ENCODE results near the gene C9orf78. TPM values are rescaled to one million over a fixed set of nuclear protein-coding genes. Genes with fewer than 3 reads are reported as not detected.

Gene C9orf78
- polyA plus RNA-seq, 1 donor (not counting 4 experiments of a cell fraction or from before 2014, with no cell fraction given), result 66.5 TPM

DNA sequence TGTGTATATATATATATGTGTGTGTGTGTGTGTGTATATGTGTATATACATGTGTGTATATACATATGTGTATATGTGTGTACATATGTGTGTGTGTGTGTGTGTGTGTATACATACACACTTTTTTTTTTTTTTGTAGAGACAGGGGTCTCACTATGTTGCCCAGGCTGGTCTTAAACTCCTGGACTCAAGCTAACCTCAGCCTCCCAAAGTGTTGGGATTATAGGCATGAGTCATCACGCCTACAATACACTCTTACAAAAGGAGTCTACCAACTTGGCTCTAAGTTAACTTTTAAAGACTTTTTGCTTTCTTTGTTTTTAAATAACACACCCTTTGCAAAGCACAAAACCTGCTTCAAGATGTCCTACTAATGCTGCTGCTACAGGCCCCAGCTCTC lies 2.1 kb downstream of the C9orf78 start:
- Histone ChIP-seq H3K27me3 (ENCODE audit: control insufficient read depth, extremely low read depth, insufficient read depth, low read length) (no peaks in the 10 kb centered on the region), H3K4me2 (ENCODE audit: control insufficient read depth, extremely low read depth, insufficient read depth, low read depth, low read length) (no peak overlapping the region), H3K4me1 (ENCODE audit: control insufficient read depth, extremely low read depth, insufficient read depth, low read length) (peaks cover 15% of the 10 kb centered on the region), H3K9ac (ENCODE audit: control insufficient read depth, extremely low read depth, insufficient read depth, low read length) (no peak overlapping the region), H3K9me3 (ENCODE audit: control insufficient read depth, low read depth, low read length) (no peaks in the 10 kb centered on the region), H2AFZ (ENCODE audit: control insufficient read depth, low read length) (no peak overlapping the region), H3K27ac (ENCODE audit: control insufficient read depth, insufficient read depth, low read length) (no peak overlapping the region), H3K9me1 (ENCODE audit: control insufficient read depth, extremely low read depth, insufficient read depth, low read length) (no peaks in the 10 kb centered on the region), H3K79me2 (ENCODE audit: control insufficient read depth, insufficient read depth, low read length) (peaks cover 18% of the 10 kb centered on the region), H3K36me3 (ENCODE audit: control insufficient read depth in 2 of 2, extremely low read depth in 1 of 2, insufficient read depth in 2 of 2, low read length in 2 of 2) (peaks cover 11 to 15% of the 10 kb centered on the region in 2 experiments), H4K20me1 (ENCODE audit: control insufficient read depth, extremely low read depth, insufficient read depth, low read length) (no peaks in the 10 kb centered on the region), H3K4me3 (ENCODE audit: control insufficient read depth in 2 of 3, extremely low read depth in 1 of 3, insufficient read depth in 2 of 3, low read depth in 1 of 3, low read length in 3 of 3) (no peak overlapping the region)
- dilution Hi-C loops (cut with MboI; ENCODE audit: extremely low pct_ligation_motif_present, low sequenced_read_pairs), result no loop called here
- DNase-seq (ENCODE audit: low read depth, low spot score) (no peak), FAIRE-seq (no peak)
- TF ChIP-seq, protein P1, sequence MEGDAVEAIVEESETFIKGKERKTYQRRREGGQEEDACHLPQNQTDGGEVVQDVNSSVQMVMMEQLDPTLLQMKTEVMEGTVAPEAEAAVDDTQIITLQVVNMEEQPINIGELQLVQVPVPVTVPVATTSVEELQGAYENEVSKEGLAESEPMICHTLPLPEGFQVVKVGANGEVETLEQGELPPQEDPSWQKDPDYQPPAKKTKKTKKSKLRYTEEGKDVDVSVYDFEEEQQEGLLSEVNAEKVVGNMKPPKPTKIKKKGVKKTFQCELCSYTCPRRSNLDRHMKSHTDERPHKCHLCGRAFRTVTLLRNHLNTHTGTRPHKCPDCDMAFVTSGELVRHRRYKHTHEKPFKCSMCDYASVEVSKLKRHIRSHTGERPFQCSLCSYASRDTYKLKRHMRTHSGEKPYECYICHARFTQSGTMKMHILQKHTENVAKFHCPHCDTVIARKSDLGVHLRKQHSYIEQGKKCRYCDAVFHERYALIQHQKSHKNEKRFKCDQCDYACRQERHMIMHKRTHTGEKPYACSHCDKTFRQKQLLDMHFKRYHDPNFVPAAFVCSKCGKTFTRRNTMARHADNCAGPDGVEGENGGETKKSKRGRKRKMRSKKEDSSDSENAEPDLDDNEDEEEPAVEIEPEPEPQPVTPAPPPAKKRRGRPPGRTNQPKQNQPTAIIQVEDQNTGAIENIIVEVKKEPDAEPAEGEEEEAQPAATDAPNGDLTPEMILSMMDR (optimal IDR thresholded peaks at IDR 0.05 in 1 of 3, IDR thresholded peaks at IDR 0.05 in 1 of 3, conservative IDR thresholded peaks at IDR 0.05 in 1 of 3; ENCODE audit: extremely low read depth in 1 of 3, insufficient read depth in 2 of 3, low read length in 3 of 3), result no peak
- TF ChIP-seq EZH2 (IDR thresholded peaks at IDR 0.05; ENCODE audit: low read length), result no peak

DNA sequence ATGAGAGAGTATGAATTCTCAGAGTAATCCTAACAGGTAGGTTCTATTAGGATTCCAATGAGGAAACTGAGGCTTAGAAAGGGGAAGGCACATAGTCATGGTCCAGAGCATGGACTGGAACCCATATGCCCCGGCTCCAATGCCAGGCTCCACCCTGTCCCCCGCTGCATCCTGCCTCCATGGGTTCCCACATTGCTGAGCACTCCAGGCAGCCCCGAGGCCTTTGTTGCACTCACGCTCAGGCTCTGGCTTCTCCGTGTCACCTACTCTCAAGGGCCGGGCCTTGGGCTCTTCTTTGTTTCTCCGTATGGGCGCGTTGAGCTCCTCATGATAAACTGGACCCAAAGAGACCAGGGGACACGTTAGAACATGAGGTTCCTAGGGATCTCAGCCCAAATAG lies 6.1 kb downstream of the C9orf78 start:
- no peak overlapping the region for H3K4me3 ChIP-seq (ENCODE audit: control insufficient read depth in 2 of 3, extremely low read depth in 1 of 3, insufficient read depth in 2 of 3, low read depth in 1 of 3, low read length in 3 of 3)
- dilution Hi-C loops (cut with MboI; ENCODE audit: extremely low pct_ligation_motif_present, low sequenced_read_pairs), result no loop called here
- no peaks in the 10 kb centered on the region for H4K20me1 ChIP-seq (ENCODE audit: control insufficient read depth, extremely low read depth, insufficient read depth, low read length)
- H3K9me3 ChIP-seq (ENCODE audit: control insufficient read depth, low read depth, low read length), result no peaks in the 10 kb centered on the region
- H3K9me1 ChIP-seq (ENCODE audit: control insufficient read depth, extremely low read depth, insufficient read depth, low read length), result no peaks in the 10 kb centered on the region
- no peaks in the 10 kb centered on the region for H3K27me3 ChIP-seq (ENCODE audit: control insufficient read depth, extremely low read depth, insufficient read depth, low read length)
- H3K9ac ChIP-seq (ENCODE audit: control insufficient read depth, extremely low read depth, insufficient read depth, low read length), result no peak overlapping the region
- H3K79me2 ChIP-seq (ENCODE audit: control insufficient read depth, insufficient read depth, low read length), result peaks cover 7% of the 10 kb centered on the region
- H3K4me2 ChIP-seq (ENCODE audit: control insufficient read depth, extremely low read depth, insufficient read depth, low read depth, low read length), result no peak overlapping the region
- no peak for DNase-seq (ENCODE audit: low read depth, low spot score)
- peaks cover 13 to 16% of the 10 kb centered on the region in 2 experiments for H3K36me3 ChIP-seq (ENCODE audit: control insufficient read depth in 2 of 2, extremely low read depth in 1 of 2, insufficient read depth in 2 of 2, low read length in 2 of 2)
- no peak overlapping the region for H3K27ac ChIP-seq (ENCODE audit: control insufficient read depth, insufficient read depth, low read length)
- no peak for TF ChIP-seq EZH2 (IDR thresholded peaks at IDR 0.05; ENCODE audit: low read length)
- TF ChIP-seq, protein P1 (optimal IDR thresholded peaks at IDR 0.05 in 1 of 3, IDR thresholded peaks at IDR 0.05 in 1 of 3, conservative IDR thresholded peaks at IDR 0.05 in 1 of 3; ENCODE audit: extremely low read depth in 1 of 3, insufficient read depth in 2 of 3, low read length in 3 of 3), result no peak
- H3K4me1 ChIP-seq (ENCODE audit: control insufficient read depth, extremely low read depth, insufficient read depth, low read length), result peaks cover 3% of the 10 kb centered on the region
- FAIRE-seq, result no peak
- H2AFZ ChIP-seq (ENCODE audit: control insufficient read depth, low read length), result no peak overlapping the region
